Osteocyte (in vitro differentiated cells): Measurements from ENCODE around the gene TNRC6B. TPM values are rescaled to one million over a fixed set of nuclear protein-coding genes. Genes with fewer than 3 reads are reported as not detected.

Experiments used
- DNase-seq: peaks from one replicate; pipeline ENCODE4 v3.0.0; 2021; ENCODE audit warnings: mixed read lengths; ENCODE audit not compliant: unreplicated experiment; ENCODE audit errors: extremely low spot score
- H3K27ac Mint-ChIP-seq: one replicate; pipeline ENCODE4 v1.8.0; 2021; ENCODE audit warnings: mild to moderate bottlenecking, mixed read lengths; ENCODE audit not compliant: unreplicated experiment
- H3K27me3 Mint-ChIP-seq: one replicate; pipeline ENCODE4 v1.8.0; 2021; ENCODE audit warnings: mixed read lengths; ENCODE audit not compliant: unreplicated experiment
- H3K36me3 Mint-ChIP-seq: one replicate; pipeline ENCODE4 v1.8.0; 2021; ENCODE audit warnings: mixed read lengths; ENCODE audit not compliant: unreplicated experiment
- H3K4me1 Mint-ChIP-seq: one replicate; pipeline ENCODE4 v1.8.0; 2021; ENCODE audit warnings: mixed read lengths; ENCODE audit not compliant: unreplicated experiment
- H3K4me3 Mint-ChIP-seq: one replicate; pipeline ENCODE4 v1.8.0; 2021; ENCODE audit warnings: mild to moderate bottlenecking, moderate library complexity, mixed read lengths; ENCODE audit not compliant: unreplicated experiment
- H3K9me3 Mint-ChIP-seq: one replicate; pipeline ENCODE4 v1.8.0; 2021; ENCODE audit warnings: mixed read lengths; ENCODE audit not compliant: unreplicated experiment
- CTCF ChIP-seq: fragments of 200-600 bp; sonication (generic); IDR thresholded peaks from 2 replicates; pipeline ENCODE4 v1.5.0; 2021; ENCODE audit warnings: antibody characterized with exemption, mild to moderate bottlenecking, moderate library complexity
- total RNA-seq: library from RNA; stranded (reverse); gene quantifications from 2 replicates; pipeline ENCODE4 v1.2.1, GENCODE V29; 2021

The TNRC6B gene
- total RNA-seq, 1 donor from 2014 or later: 47.4 TPM

DNA sequence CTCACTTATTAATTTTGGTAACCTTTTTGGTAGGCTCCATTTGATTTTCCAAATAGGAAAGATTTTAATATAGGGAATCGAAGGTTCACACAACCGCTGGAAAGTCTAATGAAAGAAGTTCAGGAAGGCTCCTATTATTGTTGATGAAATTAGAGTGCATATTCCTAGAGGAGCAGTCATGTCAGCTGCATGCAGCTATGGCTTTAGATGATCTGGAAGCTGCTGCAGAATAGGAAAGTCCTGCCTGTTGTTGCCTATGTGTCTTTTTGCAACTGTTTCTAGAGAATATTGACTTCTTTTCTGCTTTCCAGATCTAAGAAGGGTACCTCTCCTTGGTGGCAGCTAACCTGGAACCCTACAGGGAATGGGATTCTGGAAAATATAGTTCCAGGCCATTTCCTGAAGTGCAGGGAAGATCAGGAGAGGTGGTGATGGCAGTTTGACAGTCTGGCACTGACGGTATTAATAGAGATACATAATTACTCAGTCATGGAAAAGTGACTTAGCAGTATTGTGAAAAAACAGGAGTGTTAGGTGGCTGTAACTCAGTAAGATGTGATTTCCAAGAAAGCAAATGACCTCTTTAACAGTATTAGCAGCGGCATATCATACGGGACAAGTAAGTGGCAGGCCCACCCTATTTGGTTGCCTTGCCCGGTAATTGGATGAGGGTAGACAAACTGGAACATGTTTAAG is 54.0 kb downstream of the TNRC6B start:
- Mint-ChIP-seq H3K27me3 (no peaks in the 10 kb centered on the region), H3K4me3 (no peak overlapping the region), H3K27ac (no peak overlapping the region), H3K9me3 (no peaks in the 10 kb centered on the region), H3K36me3 (peaks cover 17% of the 10 kb centered on the region), H3K4me1 (peaks cover 3% of the 10 kb centered on the region)
- TF ChIP-seq CTCF: no peak
- DNase-seq: no peak

DNA sequence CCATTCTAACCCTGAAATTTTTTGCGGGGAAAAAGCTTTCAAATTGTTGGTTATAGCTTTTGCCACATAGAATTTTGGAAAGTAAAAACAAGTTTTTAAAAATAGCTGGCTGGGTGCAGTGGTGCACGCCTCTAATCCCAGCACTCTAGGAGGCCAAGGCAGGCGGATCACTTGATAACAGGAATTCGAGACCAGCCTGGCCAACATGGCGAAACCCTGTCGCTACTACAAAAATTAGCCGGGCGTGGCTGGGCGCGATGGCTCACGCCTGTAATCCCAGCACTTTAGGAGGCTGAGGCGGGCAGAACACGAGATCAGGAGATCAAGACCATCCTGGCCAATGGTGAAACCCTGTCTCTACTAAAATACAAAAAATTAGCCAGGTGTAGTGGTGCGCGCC is 54.9 kb downstream of the TNRC6B start:
- Mint-ChIP-seq H3K36me3 (peaks cover 17% of the 10 kb centered on the region), H3K27ac (no peak overlapping the region)

DNA sequence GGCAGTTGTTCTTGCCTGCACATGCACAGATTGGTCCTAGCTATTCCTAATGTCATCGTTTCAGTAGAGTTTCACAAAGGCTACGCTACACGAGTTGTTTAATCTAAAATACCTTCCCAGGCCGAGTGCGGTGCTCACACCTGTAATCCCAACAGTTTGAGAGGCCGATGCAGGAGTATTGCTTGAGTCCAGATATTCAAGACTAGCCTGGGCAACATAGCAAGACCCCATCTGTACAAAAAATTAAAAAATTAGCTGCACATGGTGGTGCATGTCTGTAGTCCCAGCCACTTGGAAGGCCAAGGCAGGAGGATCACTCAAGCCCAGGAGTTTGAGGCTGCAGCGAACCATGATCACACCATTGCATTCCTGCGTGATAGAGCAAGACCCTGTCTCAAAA is 56.2 kb downstream of the TNRC6B start:
- Mint-ChIP-seq H3K4me1 (peaks cover 15% of the 10 kb centered on the region), H3K36me3 (peaks cover 19% of the 10 kb centered on the region), H3K27me3 (no peaks in the 10 kb centered on the region), H3K9me3 (no peaks in the 10 kb centered on the region), H3K27ac (no peak overlapping the region), H3K4me3 (no peak overlapping the region)
- no peak for DNase-seq
- no peak for TF ChIP-seq CTCF

More for the DNA sequence above, 54.9 kb downstream of the TNRC6B start:
- no peak for TF ChIP-seq CTCF
- Mint-ChIP-seq H3K27me3 (no peaks in the 10 kb centered on the region), H3K4me1 (peaks cover 3% of the 10 kb centered on the region), H3K4me3 (no peak overlapping the region), H3K9me3 (no peaks in the 10 kb centered on the region)
- DNase-seq: no peak

GRCh38 chr22:40234658-40235057 is 56.9 kb downstream of the TNRC6B start:
- TF ChIP-seq CTCF: no peak
- peaks cover 16% of the 10 kb centered on the region for H3K36me3 Mint-ChIP-seq
- DNase-seq: no peak
- H3K9me3 Mint-ChIP-seq: no peaks in the 10 kb centered on the region
- no peak overlapping the region for H3K27ac Mint-ChIP-seq
- no peak overlapping the region for H3K4me3 Mint-ChIP-seq
- H3K4me1 Mint-ChIP-seq: peaks cover 23% of the 10 kb centered on the region
- H3K27me3 Mint-ChIP-seq: no peaks in the 10 kb centered on the region

DNA sequence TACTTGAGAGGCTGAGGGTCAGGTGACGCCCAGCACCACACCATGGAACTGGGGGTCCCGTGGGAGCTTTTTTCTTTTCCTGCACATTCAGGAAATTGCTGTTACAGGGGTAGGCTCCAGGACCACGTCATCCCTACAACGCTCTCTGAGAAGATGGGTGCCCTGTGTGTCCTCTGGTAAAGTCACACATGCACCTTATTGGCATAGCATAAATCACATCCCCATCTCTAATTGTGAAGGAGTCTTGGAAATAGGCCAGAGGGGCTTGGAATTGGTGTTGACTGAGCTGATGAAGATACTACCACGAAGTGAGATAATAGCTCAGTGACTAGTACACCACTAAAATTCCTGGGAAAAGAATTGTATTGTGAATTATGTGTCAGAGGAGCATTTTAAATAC is 57.6 kb downstream of the TNRC6B start:
- H3K27ac Mint-ChIP-seq: no peak overlapping the region

More for the DNA sequence above, 57.6 kb downstream of the TNRC6B start:
- TF ChIP-seq CTCF: no peak
- no peak for DNase-seq
- peaks cover 13% of the 10 kb centered on the region for H3K36me3 Mint-ChIP-seq
- no peaks in the 10 kb centered on the region for H3K27me3 Mint-ChIP-seq
- no peak overlapping the region for H3K4me3 Mint-ChIP-seq
- peaks cover 27% of the 10 kb centered on the region for H3K4me1 Mint-ChIP-seq
- H3K9me3 Mint-ChIP-seq: no peaks in the 10 kb centered on the region
